Measurements from ENCODE around the gene DISC1.

The DISC1 gene

GRCh38 chr1:231839999-231840398 is 213.4 kb downstream of the DISC1 start:
- TF ChIP-seq RAD21 (IDR thresholded peaks at IDR 0.05; ENCODE audit: low read depth) (no peak), CEBPB (IDR thresholded peaks at IDR 0.05) (no peak), TEAD4 (IDR thresholded peaks at IDR 0.05) (no peak), FOXM1 (IDR thresholded peaks at IDR 0.05; ENCODE audit: borderline replicate concordance, low read depth) (no peak), YY1 (IDR thresholded peaks at IDR 0.05; ENCODE audit: low read depth) (no peak), EP300 (IDR thresholded peaks at IDR 0.05; ENCODE audit: borderline replicate concordance) (no peak), ZBTB7A (IDR thresholded peaks at IDR 0.05; ENCODE audit: low read depth) (no peak), CREB1 (IDR thresholded peaks at IDR 0.05; ENCODE audit: low read depth) (no peak), EGR1 (IDR thresholded peaks at IDR 0.05) (no peak), NFIC (IDR thresholded peaks at IDR 0.05) (no peak), TCF12 (IDR thresholded peaks at IDR 0.05; ENCODE audit: low read depth) (no peak), MAX (IDR thresholded peaks at IDR 0.05) (no peak), USF1 (IDR thresholded peaks at IDR 0.05) (no peak), REST (IDR thresholded peaks at IDR 0.05; ENCODE audit: low read depth) (no peak), TAF1 (IDR thresholded peaks at IDR 0.05; ENCODE audit: low read depth) (no peak)

- TF ChIP-seq CEBPB (IDR thresholded peaks at IDR 0.05) (no peak), MAX (IDR thresholded peaks at IDR 0.05) (no peak), TAF1 (IDR thresholded peaks at IDR 0.05; ENCODE audit: low read depth) (no peak), FOXM1 (IDR thresholded peaks at IDR 0.05; ENCODE audit: borderline replicate concordance, low read depth) (no peak), USF1 (IDR thresholded peaks at IDR 0.05) (no peak), CREB1 (IDR thresholded peaks at IDR 0.05; ENCODE audit: low read depth) (no peak), ZBTB7A (IDR thresholded peaks at IDR 0.05; ENCODE audit: low read depth) (no peak), TEAD4 (IDR thresholded peaks at IDR 0.05) (no peak), TCF12 (IDR thresholded peaks at IDR 0.05; ENCODE audit: low read depth) (no peak), YY1 (IDR thresholded peaks at IDR 0.05; ENCODE audit: low read depth) (no peak), RAD21 (IDR thresholded peaks at IDR 0.05; ENCODE audit: low read depth) (no peak), EP300 (IDR thresholded peaks at IDR 0.05; ENCODE audit: borderline replicate concordance) (no peak), REST (IDR thresholded peaks at IDR 0.05; ENCODE audit: low read depth) (no peak), EGR1 (IDR thresholded peaks at IDR 0.05) (no peak), NFIC (IDR thresholded peaks at IDR 0.05) (no peak)
Observed at GRCh38 chr1:231841616-231842344, 215.2 kb downstream of the DISC1 start.

- no peak for TF ChIP-seq ZBTB7A (IDR thresholded peaks at IDR 0.05; ENCODE audit: low read depth)
- TF ChIP-seq USF1 (IDR thresholded peaks at IDR 0.05) = no peak
- no peak for TF ChIP-seq EGR1 (IDR thresholded peaks at IDR 0.05)
- TF ChIP-seq NFIC (IDR thresholded peaks at IDR 0.05) = no peak
- no peak for TF ChIP-seq CEBPB (IDR thresholded peaks at IDR 0.05)
- no peak for TF ChIP-seq TCF12 (IDR thresholded peaks at IDR 0.05; ENCODE audit: low read depth)
- TF ChIP-seq YY1 (IDR thresholded peaks at IDR 0.05; ENCODE audit: low read depth) = no peak
Observed at GRCh38 chr1:231842441-231842840, 215.9 kb downstream of the DISC1 start.

GRCh38 chr1:231844986-231845502 is 218.5 kb downstream of the DISC1 start:
- TF ChIP-seq NFIC (IDR thresholded peaks at IDR 0.05) (no peak), FOXM1 (IDR thresholded peaks at IDR 0.05; ENCODE audit: borderline replicate concordance, low read depth) (no peak)

- TF ChIP-seq TEAD4 (IDR thresholded peaks at IDR 0.05) = no peak
- no peak for TF ChIP-seq FOXM1 (IDR thresholded peaks at IDR 0.05; ENCODE audit: borderline replicate concordance, low read depth)
- no peak for TF ChIP-seq RAD21 (IDR thresholded peaks at IDR 0.05; ENCODE audit: low read depth)
- no peak for TF ChIP-seq TAF1 (IDR thresholded peaks at IDR 0.05; ENCODE audit: low read depth)
- no peak for TF ChIP-seq CREB1 (IDR thresholded peaks at IDR 0.05; ENCODE audit: low read depth)
- no peak for TF ChIP-seq NFIC (IDR thresholded peaks at IDR 0.05)
- TF ChIP-seq EP300 (IDR thresholded peaks at IDR 0.05; ENCODE audit: borderline replicate concordance) = no peak
- TF ChIP-seq YY1 (IDR thresholded peaks at IDR 0.05; ENCODE audit: low read depth) = no peak
- no peak for TF ChIP-seq REST (IDR thresholded peaks at IDR 0.05; ENCODE audit: low read depth)
- TF ChIP-seq EGR1 (IDR thresholded peaks at IDR 0.05) = no peak
- no peak for TF ChIP-seq CEBPB (IDR thresholded peaks at IDR 0.05)
- no peak for TF ChIP-seq TCF12 (IDR thresholded peaks at IDR 0.05; ENCODE audit: low read depth)
- TF ChIP-seq ZBTB7A (IDR thresholded peaks at IDR 0.05; ENCODE audit: low read depth) = no peak
- no peak for TF ChIP-seq MAX (IDR thresholded peaks at IDR 0.05)
- no peak for TF ChIP-seq USF1 (IDR thresholded peaks at IDR 0.05)
Observed at GRCh38 chr1:231847612-231848397, 221.2 kb downstream of the DISC1 start.

Measured in Ishikawa (cell line).